GM23338 (cell line): Measurements from ENCODE around the gene VEGFB. TPM values are rescaled to one million over a fixed set of nuclear protein-coding genes. Genes with fewer than 3 reads are reported as not detected.

Experiments used
- ATAC-seq: fragments of 200-7000 bp; cut with Tn5 transposase; 3 replicates; pipeline ENCODE4 v1.9.1; 2020
- DNase-seq: peaks from one replicate; pipeline ENCODE4 v3.0.0-alpha.2; 2015; ENCODE audit warnings: low spot score
- H2AFZ ChIP-seq: fragments of 200-600 bp; sonication (generic); 2 replicates; pipeline ENCODE4 v1.8.0; 2016; ENCODE audit warnings: antibody characterized with exemption, mild to moderate bottlenecking, moderate library complexity
- H3F3A ChIP-seq: fragments of 200-600 bp; sonication (generic); replicated peaks from 2 replicates; pipeline ENCODE4 v1.8.0; 2017; ENCODE audit warnings: antibody characterized with exemption, mixed run types, low read depth
- H3K27ac ChIP-seq: fragments of 200-600 bp; sonication (generic); 2 replicates; pipeline ENCODE4 v1.6.1; 2016; ENCODE audit warnings: low read depth
- H3K27me3 ChIP-seq: fragments of 200-600 bp; sonication (generic); 2 replicates; pipeline ENCODE4 v1.8.0; 2016; ENCODE audit warnings: mild to moderate bottlenecking, mixed run types, moderate library complexity; ENCODE audit not compliant: insufficient read depth
- H3K36me3 ChIP-seq: fragments of 200-600 bp; sonication (generic); 2 replicates; pipeline ENCODE4 v1.8.0; 2016; ENCODE audit warnings: mild to moderate bottlenecking; ENCODE audit not compliant: insufficient read depth
- H3K4me1 ChIP-seq: fragments of 200-600 bp; sonication (generic); 2 replicates; pipeline ENCODE4 v1.8.0; 2016; ENCODE audit warnings: mild to moderate bottlenecking, moderate library complexity; ENCODE audit not compliant: insufficient read depth
- H3K4me2 ChIP-seq: fragments of 200-600 bp; sonication (generic); 2 replicates; pipeline ENCODE4 v1.7.1; 2017; ENCODE audit warnings: mixed run types
- H3K4me3 ChIP-seq: fragments of 200-600 bp; sonication (generic); 2 replicates; pipeline ENCODE4 v1.6.1; 2016; ENCODE audit warnings: mixed run types
- H3K79me2 ChIP-seq: fragments of 200-600 bp; sonication (generic); replicated peaks from 2 replicates; pipeline ENCODE4 v1.8.0; 2017; ENCODE audit warnings: mild to moderate bottlenecking; ENCODE audit not compliant: insufficient read depth
- H3K9me2 ChIP-seq: fragments of 200-600 bp; sonication (generic); 2 replicates; pipeline ENCODE4 v1.8.0; 2017; ENCODE audit not compliant: insufficient read depth
- H4K20me1 ChIP-seq: fragments of 200-600 bp; sonication (generic); replicated peaks from 2 replicates; pipeline ENCODE4 v1.8.0; 2017; ENCODE audit warnings: mild to moderate bottlenecking; ENCODE audit not compliant: insufficient read depth
- H3K27ac Mint-ChIP-seq: 2 replicates; pipeline ENCODE4 v1.8.0; 2020; ENCODE audit warnings: inconsistent platforms, mild to moderate bottlenecking, moderate library complexity, mixed read lengths
- H3K27me3 Mint-ChIP-seq: 3 replicates; pipeline ENCODE4 v1.8.0; 2022; ENCODE audit warnings: low read depth, mild to moderate bottlenecking, moderate library complexity, mixed read lengths, inconsistent platforms; ENCODE audit not compliant: insufficient read depth, poor library complexity
- H3K36me3 Mint-ChIP-seq: 3 replicates; pipeline ENCODE4 v1.8.0; 2021; ENCODE audit warnings: low read depth, mild to moderate bottlenecking, inconsistent platforms, moderate library complexity, mixed read lengths
- H3K4me1 Mint-ChIP-seq: 3 replicates; pipeline ENCODE4 v1.8.0; 2020; ENCODE audit warnings: mild to moderate bottlenecking, inconsistent platforms, mixed read lengths
- H3K4me3 Mint-ChIP-seq: 3 replicates; pipeline ENCODE4 v1.8.0; 2021; ENCODE audit warnings: moderate library complexity, mild to moderate bottlenecking, inconsistent platforms, mixed read lengths
- H3K9me3 Mint-ChIP-seq: 3 replicates; pipeline ENCODE4 v1.8.0; 2020; ENCODE audit warnings: moderate library complexity, mild to moderate bottlenecking, inconsistent platforms, mixed read lengths
- CREB1 ChIP-seq: fragments of 250-450 bp; sonication (Bioruptor Pico); IDR thresholded peaks from 2 replicates; pipeline ENCODE4 v1.5.0; 2020; ENCODE audit warnings: low read depth, mild to moderate bottlenecking, moderate library complexity
- EZH2 ChIP-seq: fragments of 200-600 bp; sonication (generic); IDR thresholded peaks from one replicate; pipeline ENCODE4 v1.8.0; 2017; ENCODE audit warnings: antibody characterized with exemption, mild to moderate bottlenecking, low read depth; ENCODE audit not compliant: unreplicated experiment
- EZH2phosphoT487 ChIP-seq: fragments of 200-600 bp; sonication (generic); IDR thresholded peaks from one replicate; pipeline ENCODE4 v1.8.1; 2018; ENCODE audit warnings: antibody characterized with exemption; ENCODE audit not compliant: unreplicated experiment
- JUNB ChIP-seq: IDR thresholded peaks from one replicate; pipeline ENCODE4 v1.6.1; 2016; ENCODE audit warnings: antibody characterized with exemption; ENCODE audit not compliant: unreplicated experiment
- NANOG ChIP-seq: IDR thresholded peaks from 2 replicates; pipeline ENCODE4 v1.6.1; 2016; ENCODE audit warnings: antibody characterized with exemption, borderline replicate concordance
- POLR2AphosphoS5 ChIP-seq: IDR thresholded peaks from 2 replicates; pipeline ENCODE4 v1.6.1; 2016; ENCODE audit warnings: antibody characterized with exemption, low read depth
- STAT1 ChIP-seq: IDR thresholded peaks from one replicate; pipeline ENCODE4 v1.6.1; 2016; ENCODE audit warnings: antibody characterized with exemption; ENCODE audit not compliant: unreplicated experiment
- ZNF114 ChIP-seq: fragments of 250-450 bp; sonication (Bioruptor Pico); IDR thresholded peaks from 2 replicates; pipeline ENCODE4 v1.5.0; 2020; ENCODE audit warnings: mild to moderate bottlenecking, moderate library complexity
- ZNF331 ChIP-seq: fragments of 250-450 bp; sonication (Bioruptor Pico); IDR thresholded peaks from 2 replicates; pipeline ENCODE4 v1.5.0; 2020; ENCODE audit warnings: low read depth, mild to moderate bottlenecking, moderate library complexity
- polyA plus RNA-seq: library from polyadenylated mRNA; unstranded; fragments of >200 nt; fragmentation: Nextera tagmentation; extraction: Ambion mirVana; gene quantifications from 2 replicates; pipeline ENCODE4 v1.2.1, GENCODE V29; 2016
- total RNA-seq: library from RNA; depleted of rRNA; stranded (reverse); fragments of >200 nt; shearing (Covaris generic); gene quantifications from 2 replicates; pipeline ENCODE4 v1.2.3, GENCODE V29; 2014
- TF ChIP-seq, protein P1 (sequence below): IDR thresholded peaks from one replicate; pipeline ENCODE4 v1.6.1; 2018; ENCODE audit warnings: antibody characterized with exemption; ENCODE audit not compliant: unreplicated experiment
- TF ChIP-seq, protein P2 (sequence below): IDR thresholded peaks from 2 replicates; pipeline ENCODE4 v1.6.1; 2016; ENCODE audit warnings: antibody characterized with exemption
- TF ChIP-seq, protein P3 (sequence below), 2 experiments: fragments of 200-600 bp in 1 of 2; sonication (generic) in 1 of 2; conservative IDR thresholded peaks; 2 replicates each; pipeline versions ENCODE4 v1.5.1 to v1.6.1; 2016 to 2017; ENCODE audit warnings: antibody characterized with exemption in 2 of 2, low read depth in 2 of 2, mild to moderate bottlenecking in 2 of 2, moderate library complexity in 1 of 2
- TF ChIP-seq, protein P4 (sequence below): fragments of 250-450 bp; sonication (Bioruptor Pico); IDR thresholded peaks from 2 replicates; pipeline ENCODE4 v1.5.0; 2020; ENCODE audit warnings: mild to moderate bottlenecking, moderate library complexity

VEGFB gene
- total and polyA plus RNA-seq, 2 experiments from 2014 or later, result 20.8 to 25.8 TPM

DNA sequence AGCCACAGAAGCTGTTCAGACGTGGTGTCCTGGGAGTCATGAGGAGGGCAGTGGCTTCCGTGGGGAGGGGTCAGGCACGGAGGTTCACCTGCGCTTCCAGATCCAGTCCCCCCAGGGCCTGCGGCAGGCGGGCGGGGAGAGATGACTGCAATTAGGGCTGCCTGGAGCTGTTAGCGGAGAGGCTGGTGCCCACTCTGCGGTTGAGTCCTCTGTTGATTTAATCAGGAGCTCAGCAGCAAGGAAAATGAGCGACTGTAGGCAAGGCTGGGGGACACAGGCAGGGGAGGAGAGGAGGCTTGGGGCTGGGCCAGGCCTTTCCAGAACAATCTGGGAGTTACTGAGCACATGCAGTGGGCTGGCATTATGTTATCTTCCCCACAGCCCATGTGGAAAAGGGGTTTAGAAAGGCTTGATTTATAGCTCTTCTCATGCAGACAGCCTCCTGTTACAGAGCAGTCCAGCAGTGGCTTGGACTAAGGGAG is 30.0 kb downstream of the VEGFB start:
- no peak overlapping the region for H2AFZ ChIP-seq
- 0 out of 2 replicates have a peak, but pooled peaks cover 4% of the 10 kb centered on the region for H4K20me1 ChIP-seq
- H3K27me3 ChIP-seq, result no peaks in the 10 kb centered on the region
- H3K4me1 Mint-ChIP-seq, result peaks cover 19% of the 10 kb centered on the region
- H3K9me3 Mint-ChIP-seq, result no peaks in the 10 kb centered on the region; the same call in 2 of the 3 replicates
- no peaks in the 10 kb centered on the region for H3K9me2 ChIP-seq
- H3K36me3 ChIP-seq, result peaks cover 6% of the 10 kb centered on the region
- H3K27me3 Mint-ChIP-seq, result peaks cover 12% of the 10 kb centered on the region
- no peak for DNase-seq
- no peak overlapping the region for H3K4me2 ChIP-seq
- H3K4me3 ChIP-seq, result no peak overlapping the region
- H3K27ac ChIP-seq, result 0 out of 2 replicates have a peak overlapping the region, but pooled peaks have one; percentile 32
- peaks cover 17% of the 10 kb centered on the region for H3F3A ChIP-seq
- peaks cover 70% of the 10 kb centered on the region for H3K36me3 Mint-ChIP-seq
- no peak for ATAC-seq
- no peak overlapping the region; the same call in 2 of the 3 replicates for H3K4me3 Mint-ChIP-seq
- no peak overlapping the region; the same call in 1 of the 2 replicates for H3K27ac Mint-ChIP-seq
- 0 out of 2 replicates have a peak, but pooled peaks cover 8% of the 10 kb centered on the region for H3K4me1 ChIP-seq
- TF ChIP-seq EZH2, result no peak
- no peak for TF ChIP-seq NANOG
- TF ChIP-seq, protein P1, sequence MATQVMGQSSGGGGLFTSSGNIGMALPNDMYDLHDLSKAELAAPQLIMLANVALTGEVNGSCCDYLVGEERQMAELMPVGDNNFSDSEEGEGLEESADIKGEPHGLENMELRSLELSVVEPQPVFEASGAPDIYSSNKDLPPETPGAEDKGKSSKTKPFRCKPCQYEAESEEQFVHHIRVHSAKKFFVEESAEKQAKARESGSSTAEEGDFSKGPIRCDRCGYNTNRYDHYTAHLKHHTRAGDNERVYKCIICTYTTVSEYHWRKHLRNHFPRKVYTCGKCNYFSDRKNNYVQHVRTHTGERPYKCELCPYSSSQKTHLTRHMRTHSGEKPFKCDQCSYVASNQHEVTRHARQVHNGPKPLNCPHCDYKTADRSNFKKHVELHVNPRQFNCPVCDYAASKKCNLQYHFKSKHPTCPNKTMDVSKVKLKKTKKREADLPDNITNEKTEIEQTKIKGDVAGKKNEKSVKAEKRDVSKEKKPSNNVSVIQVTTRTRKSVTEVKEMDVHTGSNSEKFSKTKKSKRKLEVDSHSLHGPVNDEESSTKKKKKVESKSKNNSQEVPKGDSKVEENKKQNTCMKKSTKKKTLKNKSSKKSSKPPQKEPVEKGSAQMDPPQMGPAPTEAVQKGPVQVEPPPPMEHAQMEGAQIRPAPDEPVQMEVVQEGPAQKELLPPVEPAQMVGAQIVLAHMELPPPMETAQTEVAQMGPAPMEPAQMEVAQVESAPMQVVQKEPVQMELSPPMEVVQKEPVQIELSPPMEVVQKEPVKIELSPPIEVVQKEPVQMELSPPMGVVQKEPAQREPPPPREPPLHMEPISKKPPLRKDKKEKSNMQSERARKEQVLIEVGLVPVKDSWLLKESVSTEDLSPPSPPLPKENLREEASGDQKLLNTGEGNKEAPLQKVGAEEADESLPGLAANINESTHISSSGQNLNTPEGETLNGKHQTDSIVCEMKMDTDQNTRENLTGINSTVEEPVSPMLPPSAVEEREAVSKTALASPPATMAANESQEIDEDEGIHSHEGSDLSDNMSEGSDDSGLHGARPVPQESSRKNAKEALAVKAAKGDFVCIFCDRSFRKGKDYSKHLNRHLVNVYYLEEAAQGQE, result no peak
- no peak for TF ChIP-seq STAT1
- TF ChIP-seq, protein P2, sequence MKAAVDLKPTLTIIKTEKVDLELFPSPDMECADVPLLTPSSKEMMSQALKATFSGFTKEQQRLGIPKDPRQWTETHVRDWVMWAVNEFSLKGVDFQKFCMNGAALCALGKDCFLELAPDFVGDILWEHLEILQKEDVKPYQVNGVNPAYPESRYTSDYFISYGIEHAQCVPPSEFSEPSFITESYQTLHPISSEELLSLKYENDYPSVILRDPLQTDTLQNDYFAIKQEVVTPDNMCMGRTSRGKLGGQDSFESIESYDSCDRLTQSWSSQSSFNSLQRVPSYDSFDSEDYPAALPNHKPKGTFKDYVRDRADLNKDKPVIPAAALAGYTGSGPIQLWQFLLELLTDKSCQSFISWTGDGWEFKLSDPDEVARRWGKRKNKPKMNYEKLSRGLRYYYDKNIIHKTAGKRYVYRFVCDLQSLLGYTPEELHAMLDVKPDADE, result no peak
- TF ChIP-seq, protein P3, sequence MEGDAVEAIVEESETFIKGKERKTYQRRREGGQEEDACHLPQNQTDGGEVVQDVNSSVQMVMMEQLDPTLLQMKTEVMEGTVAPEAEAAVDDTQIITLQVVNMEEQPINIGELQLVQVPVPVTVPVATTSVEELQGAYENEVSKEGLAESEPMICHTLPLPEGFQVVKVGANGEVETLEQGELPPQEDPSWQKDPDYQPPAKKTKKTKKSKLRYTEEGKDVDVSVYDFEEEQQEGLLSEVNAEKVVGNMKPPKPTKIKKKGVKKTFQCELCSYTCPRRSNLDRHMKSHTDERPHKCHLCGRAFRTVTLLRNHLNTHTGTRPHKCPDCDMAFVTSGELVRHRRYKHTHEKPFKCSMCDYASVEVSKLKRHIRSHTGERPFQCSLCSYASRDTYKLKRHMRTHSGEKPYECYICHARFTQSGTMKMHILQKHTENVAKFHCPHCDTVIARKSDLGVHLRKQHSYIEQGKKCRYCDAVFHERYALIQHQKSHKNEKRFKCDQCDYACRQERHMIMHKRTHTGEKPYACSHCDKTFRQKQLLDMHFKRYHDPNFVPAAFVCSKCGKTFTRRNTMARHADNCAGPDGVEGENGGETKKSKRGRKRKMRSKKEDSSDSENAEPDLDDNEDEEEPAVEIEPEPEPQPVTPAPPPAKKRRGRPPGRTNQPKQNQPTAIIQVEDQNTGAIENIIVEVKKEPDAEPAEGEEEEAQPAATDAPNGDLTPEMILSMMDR (conservative IDR thresholded peaks at IDR 0.05; ENCODE audit: low read depth in 2 of 2), result no peak
- TF ChIP-seq JUNB, result no peak
- TF ChIP-seq ZNF114, result no peak
- TF ChIP-seq POLR2AphosphoS5, result no peak
- TF ChIP-seq CREB1 (CRISPR knock-in tag), result no peak
- TF ChIP-seq EZH2phosphoT487, result no peak
- TF ChIP-seq ZNF331 (CRISPR knock-in tag), result no peak
- TF ChIP-seq, protein P4, sequence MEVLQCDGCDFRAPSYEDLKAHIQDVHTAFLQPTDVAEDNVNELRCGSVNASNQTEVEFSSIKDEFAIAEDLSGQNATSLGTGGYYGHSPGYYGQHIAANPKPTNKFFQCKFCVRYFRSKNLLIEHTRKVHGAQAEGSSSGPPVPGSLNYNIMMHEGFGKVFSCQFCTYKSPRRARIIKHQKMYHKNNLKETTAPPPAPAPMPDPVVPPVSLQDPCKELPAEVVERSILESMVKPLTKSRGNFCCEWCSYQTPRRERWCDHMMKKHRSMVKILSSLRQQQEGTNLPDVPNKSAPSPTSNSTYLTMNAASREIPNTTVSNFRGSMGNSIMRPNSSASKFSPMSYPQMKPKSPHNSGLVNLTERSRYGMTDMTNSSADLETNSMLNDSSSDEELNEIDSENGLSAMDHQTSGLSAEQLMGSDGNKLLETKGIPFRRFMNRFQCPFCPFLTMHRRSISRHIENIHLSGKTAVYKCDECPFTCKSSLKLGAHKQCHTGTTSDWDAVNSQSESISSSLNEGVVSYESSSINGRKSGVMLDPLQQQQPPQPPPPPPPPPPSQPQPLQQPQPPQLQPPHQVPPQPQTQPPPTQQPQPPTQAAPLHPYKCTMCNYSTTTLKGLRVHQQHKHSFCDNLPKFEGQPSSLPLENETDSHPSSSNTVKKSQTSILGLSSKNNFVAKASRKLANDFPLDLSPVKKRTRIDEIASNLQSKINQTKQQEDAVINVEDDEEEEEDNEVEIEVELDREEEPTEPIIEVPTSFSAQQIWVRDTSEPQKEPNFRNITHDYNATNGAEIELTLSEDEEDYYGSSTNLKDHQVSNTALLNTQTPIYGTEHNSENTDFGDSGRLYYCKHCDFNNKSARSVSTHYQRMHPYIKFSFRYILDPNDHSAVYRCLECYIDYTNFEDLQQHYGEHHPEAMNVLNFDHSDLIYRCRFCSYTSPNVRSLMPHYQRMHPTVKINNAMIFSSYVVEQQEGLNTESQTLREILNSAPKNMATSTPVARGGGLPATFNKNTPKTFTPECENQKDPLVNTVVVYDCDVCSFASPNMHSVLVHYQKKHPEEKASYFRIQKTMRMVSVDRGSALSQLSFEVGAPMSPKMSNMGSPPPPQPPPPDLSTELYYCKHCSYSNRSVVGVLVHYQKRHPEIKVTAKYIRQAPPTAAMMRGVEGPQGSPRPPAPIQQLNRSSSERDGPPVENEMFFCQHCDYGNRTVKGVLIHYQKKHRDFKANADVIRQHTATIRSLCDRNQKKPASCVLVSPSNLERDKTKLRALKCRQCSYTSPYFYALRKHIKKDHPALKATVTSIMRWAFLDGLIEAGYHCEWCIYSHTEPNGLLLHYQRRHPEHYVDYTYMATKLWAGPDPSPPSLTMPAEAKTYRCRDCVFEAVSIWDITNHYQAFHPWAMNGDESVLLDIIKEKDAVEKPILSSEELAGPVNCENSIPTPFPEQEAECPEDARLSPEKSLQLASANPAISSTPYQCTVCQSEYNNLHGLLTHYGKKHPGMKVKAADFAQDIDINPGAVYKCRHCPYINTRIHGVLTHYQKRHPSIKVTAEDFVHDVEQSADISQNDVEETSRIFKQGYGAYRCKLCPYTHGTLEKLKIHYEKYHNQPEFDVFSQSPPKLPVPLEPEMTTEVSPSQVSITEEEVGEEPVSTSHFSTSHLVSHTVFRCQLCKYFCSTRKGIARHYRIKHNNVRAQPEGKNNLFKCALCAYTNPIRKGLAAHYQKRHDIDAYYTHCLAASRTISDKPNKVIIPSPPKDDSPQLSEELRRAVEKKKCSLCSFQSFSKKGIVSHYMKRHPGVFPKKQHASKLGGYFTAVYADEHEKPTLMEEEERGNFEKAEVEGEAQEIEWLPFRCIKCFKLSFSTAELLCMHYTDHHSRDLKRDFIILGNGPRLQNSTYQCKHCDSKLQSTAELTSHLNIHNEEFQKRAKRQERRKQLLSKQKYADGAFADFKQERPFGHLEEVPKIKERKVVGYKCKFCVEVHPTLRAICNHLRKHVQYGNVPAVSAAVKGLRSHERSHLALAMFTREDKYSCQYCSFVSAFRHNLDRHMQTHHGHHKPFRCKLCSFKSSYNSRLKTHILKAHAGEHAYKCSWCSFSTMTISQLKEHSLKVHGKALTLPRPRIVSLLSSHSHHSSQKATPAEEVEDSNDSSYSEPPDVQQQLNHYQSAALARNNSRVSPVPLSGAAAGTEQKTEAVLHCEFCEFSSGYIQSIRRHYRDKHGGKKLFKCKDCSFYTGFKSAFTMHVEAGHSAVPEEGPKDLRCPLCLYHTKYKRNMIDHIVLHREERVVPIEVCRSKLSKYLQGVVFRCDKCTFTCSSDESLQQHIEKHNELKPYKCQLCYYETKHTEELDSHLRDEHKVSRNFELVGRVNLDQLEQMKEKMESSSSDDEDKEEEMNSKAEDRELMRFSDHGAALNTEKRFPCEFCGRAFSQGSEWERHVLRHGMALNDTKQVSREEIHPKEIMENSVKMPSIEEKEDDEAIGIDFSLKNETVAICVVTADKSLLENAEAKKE (CRISPR knock-in tag), result no peak
- H3K79me2 ChIP-seq, result no peaks in the 10 kb centered on the region
